Epithelial cell of proximal tubule (primary cell): Measurements from ENCODE around the gene FAM83F. TPM values are rescaled to one million over a fixed set of nuclear protein-coding genes. Genes with fewer than 3 reads are reported as not detected.
"Not testable (repeated sequence)": the region's sequence is repeated elsewhere in the genome, so short reads cannot be mapped to it uniquely, and the experiment has no call there.

Experiments
- DNase-seq: peaks from one replicate; pipeline ENCODE4 v3.0.0-alpha.2; 2011; ENCODE audit warnings: low read depth
- H3K4me3 ChIP-seq: 2 replicates; pipeline ENCODE4 v1.5.1; 2011; ENCODE audit warnings: low read depth, mild to moderate bottlenecking, low read length
- total RNA-seq: library from RNA; depleted of rRNA; stranded (reverse); fragments of >200 nt; gene quantifications from 2 replicates; pipeline ENCODE4 v1.2.3, GENCODE V29; 2015
- TF ChIP-seq, protein P1 (sequence below): conservative IDR thresholded peaks from 2 replicates; pipeline ENCODE4 v1.5.1; 2012; ENCODE audit warnings: low read depth, mild to moderate bottlenecking, low read length

The FAM83F gene
- total RNA-seq = 3.3 and 3.5 TPM in 2 replicates

DNA sequence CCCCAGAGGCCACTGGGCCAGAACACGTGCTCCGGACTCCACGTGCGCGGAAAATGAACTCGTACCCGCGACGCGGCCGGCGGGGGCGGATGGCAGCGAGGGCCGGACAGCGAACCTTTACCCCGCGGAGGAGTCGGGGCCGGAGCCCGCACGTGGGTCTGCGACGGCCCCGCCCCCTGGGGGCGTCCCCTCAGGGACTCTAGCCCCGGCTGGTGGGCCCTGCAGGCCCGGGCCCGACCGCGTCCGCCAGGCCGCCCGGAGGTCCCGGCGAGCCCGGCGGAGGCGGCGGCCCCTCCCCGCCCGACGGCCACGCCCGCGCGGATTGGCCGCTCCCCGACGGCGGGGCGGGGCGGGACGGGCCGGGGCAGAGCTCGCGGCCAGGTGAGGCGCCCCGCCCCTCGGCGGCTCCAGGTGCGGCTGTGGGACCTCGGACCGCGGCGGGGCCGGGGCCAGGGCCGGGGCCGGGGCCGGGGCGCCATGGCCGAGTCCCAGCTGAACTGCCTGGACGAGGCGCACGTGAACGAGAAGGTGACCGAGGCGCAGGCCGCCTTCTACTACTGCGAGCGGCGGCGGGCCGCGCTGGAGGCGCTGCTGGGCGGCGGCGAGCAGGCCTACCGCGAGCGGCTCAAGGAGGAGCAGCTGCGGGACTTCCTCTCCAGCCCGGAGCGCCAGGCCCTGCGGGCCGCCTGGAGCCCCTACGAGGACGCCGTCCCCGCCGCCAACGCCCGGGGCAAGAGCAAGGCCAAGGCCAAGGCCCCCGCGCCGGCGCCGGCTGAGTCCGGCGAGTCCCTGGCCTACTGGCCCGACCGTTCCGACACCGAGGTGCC lies at the start of gene FAM83F:
TSS of gene FAM83F (plus strand) at position 389 of the 827 bp plus-strand sequence. CDS start at position 478, 89 bp downstream.
- DNase-seq = no peak
- peak within 1 kb of the TSS; percentile 50 for H3K4me3 ChIP-seq
- TF ChIP-seq, protein P1, sequence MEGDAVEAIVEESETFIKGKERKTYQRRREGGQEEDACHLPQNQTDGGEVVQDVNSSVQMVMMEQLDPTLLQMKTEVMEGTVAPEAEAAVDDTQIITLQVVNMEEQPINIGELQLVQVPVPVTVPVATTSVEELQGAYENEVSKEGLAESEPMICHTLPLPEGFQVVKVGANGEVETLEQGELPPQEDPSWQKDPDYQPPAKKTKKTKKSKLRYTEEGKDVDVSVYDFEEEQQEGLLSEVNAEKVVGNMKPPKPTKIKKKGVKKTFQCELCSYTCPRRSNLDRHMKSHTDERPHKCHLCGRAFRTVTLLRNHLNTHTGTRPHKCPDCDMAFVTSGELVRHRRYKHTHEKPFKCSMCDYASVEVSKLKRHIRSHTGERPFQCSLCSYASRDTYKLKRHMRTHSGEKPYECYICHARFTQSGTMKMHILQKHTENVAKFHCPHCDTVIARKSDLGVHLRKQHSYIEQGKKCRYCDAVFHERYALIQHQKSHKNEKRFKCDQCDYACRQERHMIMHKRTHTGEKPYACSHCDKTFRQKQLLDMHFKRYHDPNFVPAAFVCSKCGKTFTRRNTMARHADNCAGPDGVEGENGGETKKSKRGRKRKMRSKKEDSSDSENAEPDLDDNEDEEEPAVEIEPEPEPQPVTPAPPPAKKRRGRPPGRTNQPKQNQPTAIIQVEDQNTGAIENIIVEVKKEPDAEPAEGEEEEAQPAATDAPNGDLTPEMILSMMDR = no peak

DNA sequence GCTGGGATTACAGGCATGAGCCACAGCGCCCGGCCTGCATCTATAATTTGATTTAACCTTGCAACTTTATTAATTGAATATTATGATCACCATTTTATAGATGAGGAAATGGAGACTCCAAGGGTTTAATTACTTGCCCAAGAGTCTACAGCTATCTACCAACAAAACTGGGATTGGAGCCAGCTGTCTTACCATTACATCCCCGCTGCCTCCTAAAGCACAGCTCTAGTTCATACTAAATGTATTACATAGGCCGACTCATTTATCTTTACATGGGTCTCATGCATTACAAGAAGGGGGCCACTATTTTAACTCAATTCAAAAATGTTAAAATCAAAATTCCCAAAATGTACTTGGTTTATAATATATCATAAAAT lies 48.6 kb upstream of the FAM83F start:
- TF ChIP-seq, protein P1 = no peak
- H3K4me3 ChIP-seq = no peak overlapping the region
- no peak for DNase-seq

DNA sequence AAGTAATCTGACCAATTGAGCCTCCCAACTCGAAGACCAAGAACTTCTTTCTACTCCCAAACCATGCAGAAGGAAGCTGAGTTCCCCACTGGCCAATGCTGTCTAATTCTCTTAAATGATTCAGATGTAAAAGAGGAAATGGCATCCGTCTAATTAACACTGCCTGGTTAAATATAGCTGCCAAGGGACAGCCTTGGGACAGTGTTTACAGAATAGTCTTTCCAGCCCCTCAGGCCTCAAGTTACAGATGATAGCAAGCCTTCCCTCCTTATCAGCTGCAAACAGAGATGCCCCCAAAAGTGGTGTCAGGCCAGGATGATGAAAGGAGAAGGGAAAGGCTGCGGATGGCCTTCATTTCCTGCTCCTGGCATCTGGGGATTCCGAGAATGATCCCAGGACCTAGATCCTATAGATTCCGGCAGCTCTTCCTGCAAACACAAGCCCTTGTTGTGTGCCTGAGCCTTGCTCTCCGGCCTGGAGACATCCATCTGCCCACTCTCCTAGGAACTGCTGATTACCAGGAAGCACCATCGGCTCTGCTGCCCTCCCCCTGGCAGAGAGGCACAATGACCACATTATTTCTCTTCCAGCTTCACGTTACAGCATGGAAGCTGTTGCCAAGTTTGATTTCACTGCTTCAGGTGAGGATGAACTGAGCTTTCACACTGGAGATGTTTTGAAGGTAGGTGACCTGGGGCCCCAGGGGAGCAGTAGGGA lies 48.1 kb upstream of the FAM83F start:
- no peak overlapping the region for H3K4me3 ChIP-seq
- TF ChIP-seq, protein P1 = no peak
- DNase-seq = no peak

DNA sequence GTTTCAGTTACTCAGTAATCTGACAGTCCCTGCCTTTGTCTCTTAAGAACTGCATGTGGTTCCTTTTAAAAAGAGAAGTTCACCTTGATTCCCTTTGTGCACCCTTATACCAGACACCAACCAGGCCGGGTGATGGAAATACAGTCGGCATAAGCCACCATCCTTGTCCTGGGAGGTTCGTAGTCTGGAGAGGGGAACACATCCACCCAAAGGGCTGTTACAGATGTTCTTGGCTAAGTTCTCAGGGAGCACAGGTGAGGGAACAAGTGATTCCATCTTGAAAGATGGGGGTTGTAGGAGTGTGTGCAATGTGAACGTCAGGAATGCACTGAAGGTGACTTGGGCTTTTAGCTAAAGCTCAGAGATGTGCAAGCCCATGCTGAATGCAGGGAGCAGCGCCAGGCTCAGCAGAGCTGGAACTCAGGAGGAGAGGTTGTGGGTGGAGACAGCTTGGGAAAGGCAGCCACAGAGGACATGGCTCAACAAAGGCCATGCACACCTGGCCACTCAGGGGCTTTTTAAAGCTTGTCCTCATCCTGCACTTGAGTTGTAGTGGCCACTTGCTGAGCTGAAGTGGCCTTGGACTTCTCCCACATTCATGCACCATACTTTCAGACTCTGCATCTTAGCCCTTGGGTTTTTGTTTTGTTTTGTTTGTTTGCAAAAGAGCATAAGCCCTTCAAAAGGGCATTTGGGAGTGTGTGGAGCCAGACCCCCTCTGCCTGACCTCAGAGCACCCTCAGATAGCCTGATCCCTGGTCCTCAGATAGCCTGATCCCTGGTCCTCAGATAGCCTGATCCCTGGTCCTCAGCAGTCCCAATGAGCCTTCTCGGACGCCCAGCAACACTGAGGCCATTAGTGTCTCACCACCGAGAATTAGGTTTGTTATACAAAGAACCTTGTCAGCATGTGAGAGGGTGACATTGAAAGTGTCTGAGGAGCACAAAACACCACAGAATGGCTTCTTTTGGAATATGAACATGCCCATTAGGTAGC lies 47.2 kb upstream of the FAM83F start:
- no peak overlapping the region for H3K4me3 ChIP-seq
- TF ChIP-seq, protein P1 = no peak
- DNase-seq = no peak

DNA sequence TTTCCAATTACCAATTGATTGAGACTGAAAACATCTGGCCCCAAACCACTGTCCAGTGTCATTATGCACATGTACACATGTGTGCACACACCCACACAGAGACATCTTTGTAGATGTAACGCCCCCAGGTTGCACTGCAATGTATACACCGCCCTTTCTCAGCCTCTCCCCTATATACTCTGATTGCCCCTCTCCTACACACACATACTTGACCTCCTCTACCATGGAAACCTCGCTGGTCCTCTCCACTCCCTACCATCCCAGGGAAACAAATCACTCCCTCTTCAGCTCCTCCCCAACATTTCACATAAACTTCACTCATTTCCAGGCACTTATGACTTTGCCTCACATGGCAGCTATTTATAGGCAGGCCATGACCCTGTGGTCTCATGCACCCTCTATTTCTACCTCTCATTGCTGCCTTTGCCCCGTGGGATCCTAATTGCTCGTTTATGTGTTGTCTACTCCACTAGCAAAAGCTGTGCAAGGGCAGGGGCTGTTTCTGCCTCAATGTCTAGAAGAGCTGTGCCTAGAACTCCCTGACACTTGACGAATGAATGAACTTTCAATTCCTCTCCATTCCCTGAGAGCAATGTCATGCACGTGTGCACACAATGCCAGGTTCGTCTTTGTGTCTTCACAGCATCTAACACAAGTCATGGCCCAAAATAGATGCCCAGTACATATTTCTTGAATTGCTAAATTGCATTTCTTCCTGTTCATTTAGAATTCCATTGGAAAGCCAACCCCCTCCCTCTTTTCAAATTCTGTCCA lies 44.6 kb upstream of the FAM83F start:
- TF ChIP-seq, protein P1 = no peak
- H3K4me3 ChIP-seq = no peak overlapping the region
- no peak for DNase-seq

DNA sequence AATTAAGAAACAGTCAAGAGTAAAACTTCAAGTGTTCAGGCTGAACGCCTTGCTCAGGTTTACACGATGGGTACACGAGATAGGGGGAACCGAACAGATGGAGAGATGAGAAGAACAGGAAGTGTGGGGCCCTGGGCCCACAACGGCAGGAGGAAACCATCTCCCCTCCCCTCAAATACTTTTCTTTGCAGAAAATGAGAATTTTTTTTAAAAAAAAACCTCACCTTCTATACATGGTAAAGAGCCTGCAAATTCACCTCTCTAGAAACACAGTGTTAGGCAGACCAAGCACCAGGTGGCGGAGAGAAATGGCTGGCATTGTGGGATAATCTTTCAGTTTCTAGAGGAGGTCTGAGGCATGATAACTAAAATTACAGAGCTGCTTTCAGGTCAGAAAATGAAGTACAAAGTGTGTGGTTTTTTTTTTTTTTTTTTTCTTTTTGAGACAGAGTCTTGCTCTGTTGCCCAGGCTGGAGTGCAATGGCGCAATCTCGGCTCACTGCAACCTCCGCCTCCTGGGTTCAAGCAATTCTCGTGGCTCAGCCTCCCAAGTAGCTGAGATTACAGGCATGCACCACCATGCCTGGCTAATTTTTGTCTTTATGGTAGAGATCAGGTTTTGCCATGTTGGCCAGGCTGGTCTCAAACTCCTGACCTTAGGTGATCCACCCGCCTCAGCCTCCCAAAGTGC lies 43.0 kb upstream of the FAM83F start:
- not testable (repeated sequence) for H3K4me3 ChIP-seq, DNase-seq
